HG03066 (cell line): Measurements from ENCODE around the gene NEIL1.
"Not testable (repeated sequence)": the region's sequence is repeated elsewhere in the genome, so short reads cannot be mapped to it uniquely, and the experiment has no call there.

Experiments
- ATAC-seq: cut with Tn5 transposase; IDR thresholded peaks from one replicate; pipeline ENCODE4 v1.9.1; 2021; ENCODE audit warnings: low read depth; ENCODE audit not compliant: unreplicated experiment

NEIL1 gene

DNA sequence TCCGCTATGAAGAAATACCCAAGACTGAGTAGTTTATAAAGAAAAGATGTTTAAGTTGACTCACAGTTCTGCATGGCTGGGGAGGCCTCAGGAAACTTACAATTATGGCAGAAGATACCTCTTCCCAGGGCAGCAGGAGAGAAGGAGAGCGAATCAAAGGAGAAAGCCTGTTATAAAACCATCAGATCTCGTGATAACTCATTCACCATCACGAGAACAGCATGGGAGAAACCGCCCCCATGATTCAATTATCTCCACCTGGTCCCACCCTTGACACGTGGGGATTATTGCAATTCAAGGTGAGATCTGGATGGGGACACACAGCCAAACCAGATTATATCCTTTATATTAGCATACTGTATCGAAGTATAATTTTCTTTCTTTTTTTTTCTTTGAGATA is 14.7 kb upstream of the NEIL1 start:
- ATAC-seq: not testable (repeated sequence)

- ATAC-seq: not testable (repeated sequence)
These were observed 13.0 kb upstream of the NEIL1 start for GRCh38 chr15:75333654-75334419.

DNA sequence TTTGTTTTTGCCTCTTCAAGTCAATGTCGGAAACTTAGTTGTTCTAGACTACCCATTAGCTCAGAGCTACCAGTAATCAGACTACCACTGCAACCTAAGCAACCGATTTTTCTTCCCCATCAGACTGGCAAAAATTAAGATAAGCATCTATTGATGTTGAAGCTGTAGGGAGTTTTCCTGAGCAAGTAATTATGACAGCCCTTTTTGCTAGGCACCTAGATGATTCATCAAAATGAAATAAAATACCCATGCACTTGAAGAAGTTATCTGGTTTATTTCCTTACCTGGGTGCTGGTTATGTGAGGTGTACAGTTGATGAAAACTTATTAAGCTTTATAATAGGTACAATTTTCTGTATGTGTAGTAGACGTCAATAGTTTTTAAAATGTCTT is 11.5 kb upstream of the NEIL1 start:
- ATAC-seq: no peak

- ATAC-seq: no peak
These were observed 11.0 kb upstream of the NEIL1 start, which contains the start of gene COMMD4 for GRCh38 chr15:75335705-75336355. COMMD4 (plus strand) TSS chr15:75336063; CDS start chr15:75336090, 27 bp downstream.

GRCh38 chr15:75338661-75339240 is 8.1 kb upstream of the NEIL1 start:
- no peak for ATAC-seq

GRCh38 chr15:75339531-75340240 is 7.2 kb upstream of the NEIL1 start:
- ATAC-seq: no peak

- no peak for ATAC-seq
These were observed 4.6 kb upstream of the NEIL1 start for GRCh38 chr15:75342221-75342620.

DNA sequence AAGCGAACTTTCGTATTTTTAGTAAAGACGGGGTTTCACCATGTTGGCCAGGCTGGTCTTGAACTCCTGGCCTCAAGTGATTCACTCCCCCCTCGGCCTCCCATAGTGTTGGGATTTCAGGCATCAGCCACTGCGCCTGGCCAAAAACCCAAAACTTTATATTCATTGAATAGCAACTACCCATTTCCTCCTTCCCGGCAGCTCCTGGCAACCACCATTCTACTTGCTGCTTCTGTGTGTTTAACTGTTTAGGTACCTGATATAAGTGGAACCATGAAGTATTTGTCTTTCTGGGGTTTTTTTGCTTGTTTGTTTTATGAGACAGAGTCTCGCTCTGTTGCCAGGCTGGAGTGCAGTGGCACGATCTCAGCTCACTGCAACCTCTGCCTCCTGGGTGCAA is 2.9 kb upstream of the NEIL1 start:
- not testable (repeated sequence) for ATAC-seq

- peak; percentile 42 for ATAC-seq
These were observed 589 bp downstream of the NEIL1 start for GRCh38 chr15:75347222-75348033.

DNA sequence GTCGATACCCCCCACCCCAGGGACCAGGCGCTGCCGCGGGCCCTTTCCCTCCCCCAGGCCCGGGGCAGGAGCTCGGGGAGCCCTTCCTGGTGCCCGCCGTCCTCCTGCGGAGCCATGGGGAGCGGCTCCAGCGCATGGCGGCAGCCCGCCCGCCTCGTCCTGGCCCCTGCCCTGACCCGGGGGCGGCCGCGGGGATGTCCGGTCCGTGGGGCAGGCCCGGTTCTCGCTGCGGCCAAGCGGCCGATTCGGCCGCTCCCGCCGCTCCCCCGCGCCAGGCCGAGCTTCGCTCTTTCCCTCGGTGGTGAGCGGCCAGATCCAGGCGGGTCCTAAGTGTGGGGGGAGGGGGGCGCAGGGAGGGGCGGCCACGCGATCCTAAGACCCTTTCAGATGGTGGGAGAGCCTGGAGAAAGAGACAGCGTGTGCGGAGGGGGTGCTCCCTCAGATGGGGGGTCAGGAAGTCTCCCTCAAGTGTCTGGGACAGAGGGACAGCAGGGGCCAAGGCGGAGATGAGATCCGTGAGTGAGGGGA is 1.3 kb downstream of the NEIL1 start:
- ATAC-seq: no peak

- ATAC-seq: no peak
These were observed 1.9 kb downstream of the NEIL1 start for GRCh38 chr15:75348562-75349350.

DNA sequence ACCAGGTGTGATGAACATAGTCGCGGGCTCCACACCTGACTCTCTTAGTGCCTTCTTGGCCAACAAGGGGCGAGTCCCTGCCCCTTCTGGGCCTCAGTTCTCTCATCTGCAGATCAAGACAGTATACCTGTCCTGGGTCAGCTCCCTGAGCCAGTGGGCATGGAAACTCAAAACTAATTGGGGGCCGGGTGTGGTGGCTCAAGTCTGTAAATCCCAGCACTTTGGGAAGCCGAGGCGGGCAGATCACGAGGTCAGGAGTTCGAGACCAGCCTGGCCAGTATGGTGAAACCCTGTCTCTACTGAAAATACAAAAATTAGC is 2.5 kb downstream of the NEIL1 start:
- ATAC-seq: not testable (repeated sequence)

- ATAC-seq: no peak
These were observed 3.2 kb downstream of the NEIL1 start for GRCh38 chr15:75349851-75350588.

DNA sequence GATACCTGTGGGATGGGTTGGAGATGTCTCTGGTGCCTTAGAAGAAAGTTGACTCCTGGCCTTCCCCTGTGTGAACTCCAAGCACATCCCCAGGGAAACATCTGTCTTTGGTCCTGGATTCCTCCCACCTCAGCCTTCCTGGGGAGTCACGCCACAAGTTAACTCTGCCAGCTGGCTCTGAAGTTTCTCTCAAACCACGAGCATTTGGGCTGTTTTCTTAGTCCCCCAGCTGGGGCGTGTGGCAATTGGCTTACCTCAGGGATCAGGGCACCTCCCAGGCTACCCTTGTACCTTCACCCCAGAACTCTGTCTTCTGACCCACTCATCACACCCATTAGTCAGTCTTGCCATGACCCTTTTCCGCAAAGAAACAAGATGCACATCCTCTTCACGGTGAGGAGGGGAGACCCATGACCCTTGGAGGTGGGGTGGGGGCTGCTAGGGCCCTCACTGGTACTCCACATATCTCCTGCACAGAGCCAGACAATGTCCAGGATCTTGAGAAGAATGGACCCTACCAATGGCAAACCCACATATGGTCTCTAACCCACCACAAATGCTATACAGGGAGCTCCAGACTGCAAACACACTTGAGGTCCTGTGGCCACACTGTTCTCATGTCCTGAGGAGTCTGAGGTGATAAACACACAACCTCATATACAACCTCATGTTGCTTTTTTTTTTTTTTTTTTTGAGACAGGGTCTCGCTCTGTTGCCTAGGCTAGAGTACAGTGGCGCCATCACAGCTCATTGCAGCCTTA is 3.9 kb downstream of the NEIL1 start:
- ATAC-seq: no peak

DNA sequence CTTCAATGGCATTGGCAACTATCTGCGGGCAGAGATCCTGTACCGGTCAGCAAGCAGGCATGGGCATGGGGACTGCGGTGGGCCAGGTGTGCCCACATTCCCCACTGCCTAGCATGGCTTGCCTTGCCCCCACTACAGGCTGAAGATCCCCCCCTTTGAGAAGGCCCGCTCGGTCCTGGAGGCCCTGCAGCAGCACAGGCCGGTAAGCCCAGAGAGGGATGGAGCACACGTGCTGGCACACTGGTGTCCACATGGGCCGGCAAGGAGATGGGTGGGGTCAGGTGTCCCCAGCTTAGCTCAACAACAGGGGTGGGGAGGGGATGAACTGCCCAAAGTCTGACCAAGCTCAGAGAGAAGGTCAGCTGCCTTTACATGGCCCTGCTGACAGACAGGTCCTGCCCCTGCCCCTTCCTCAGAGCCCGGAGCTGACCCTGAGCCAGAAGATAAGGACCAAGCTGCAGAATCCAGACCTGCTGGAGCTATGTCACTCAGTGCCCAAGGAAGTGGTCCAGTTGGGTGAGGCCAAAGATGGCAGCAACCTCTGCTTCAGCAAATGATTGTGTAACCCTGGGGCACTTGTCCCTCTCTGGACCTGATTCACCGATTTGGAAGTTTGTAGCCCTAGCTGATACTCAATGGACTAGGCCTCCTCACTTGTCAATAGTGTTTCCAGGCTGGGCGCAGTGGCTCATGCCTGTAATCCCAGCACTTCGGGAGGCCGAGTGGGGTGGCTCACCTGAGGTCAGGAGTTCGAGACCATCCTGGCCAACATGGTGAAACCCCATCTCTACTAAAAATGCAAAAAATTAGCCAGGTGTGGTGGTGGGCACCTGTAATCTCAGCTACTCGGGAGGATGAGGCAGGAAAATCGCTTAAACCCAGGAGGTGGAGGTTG is 5.6 kb downstream of the NEIL1 start:
- no peak for ATAC-seq

- no peak for ATAC-seq
These were observed 6.8 kb downstream of the NEIL1 start for GRCh38 chr15:75353604-75354003.

DNA sequence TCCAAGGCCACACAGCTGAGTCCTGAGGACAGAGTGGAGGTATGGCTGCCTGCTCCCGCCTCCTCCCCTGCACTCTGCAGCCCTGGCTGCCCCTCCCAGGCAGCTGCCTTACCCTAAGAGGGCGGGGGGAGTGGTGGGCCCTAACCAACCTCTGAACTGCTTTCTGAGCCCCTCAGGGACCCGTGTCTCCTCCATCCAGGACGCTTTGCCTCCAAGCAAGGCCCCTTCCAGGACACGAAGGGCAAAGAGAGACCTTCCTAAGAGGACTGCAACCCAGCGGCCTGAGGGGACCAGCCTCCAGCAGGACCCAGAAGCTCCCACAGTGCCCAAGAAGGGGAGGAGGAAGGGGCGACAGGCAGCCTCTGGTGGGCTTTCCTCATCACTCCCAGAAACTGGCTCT is 7.6 kb downstream of the NEIL1 start:
- ATAC-seq: no peak
